Forelimb muscle (tissue), 1 donor: Measurements from ENCODE around the gene CALCA. TPM values are rescaled to one million over a fixed set of nuclear protein-coding genes. Genes with fewer than 3 reads are reported as not detected.

Experiments
- DNase-seq: peaks from one replicate; pipeline ENCODE4 v3.0.0-alpha.2; 2013; ENCODE audit warnings: low read depth
- polyA plus RNA-seq: library from polyadenylated mRNA; unstranded; fragments of 120-200 nt; gene quantifications from one replicate; pipeline ENCODE4 v1.2.1, GENCODE V29; 2013; ENCODE audit not compliant: insufficient read length

CALCA gene
- polyA plus RNA-seq, 1 donor = not detected

DNA sequence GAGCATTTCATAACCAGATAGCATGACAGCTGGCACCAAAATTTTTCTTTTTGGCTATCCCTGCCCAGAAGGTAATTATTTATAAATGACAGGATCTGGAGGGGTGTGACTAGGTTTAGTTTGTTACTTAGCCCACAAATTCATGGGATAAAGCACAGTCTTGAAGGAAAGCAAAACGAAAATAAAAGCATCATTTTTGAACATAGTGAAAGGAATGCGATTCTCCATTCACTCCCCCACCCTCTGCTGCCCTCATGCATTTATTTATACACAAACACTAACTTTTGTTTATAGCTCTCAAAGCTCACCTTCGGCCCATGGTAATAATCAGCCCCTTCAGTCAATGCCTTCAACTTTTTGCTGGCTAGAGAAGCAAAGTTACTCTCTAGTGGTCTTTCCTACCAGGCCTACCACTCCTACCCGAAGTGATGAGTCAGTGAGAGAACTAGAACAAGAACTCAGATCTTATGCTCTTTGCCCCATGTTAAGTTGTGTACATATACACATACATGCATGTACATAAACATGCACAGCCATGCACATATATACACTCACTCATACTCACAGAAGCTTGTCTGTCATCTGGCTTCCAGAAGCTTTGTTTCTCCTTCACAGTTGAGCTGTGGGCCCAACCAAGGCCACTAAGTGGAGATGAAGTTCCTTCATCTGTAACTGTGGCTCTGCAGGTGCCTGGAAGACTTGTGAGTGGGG lies 22.6 kb downstream of the CALCA start:
- no peak for DNase-seq

DNA sequence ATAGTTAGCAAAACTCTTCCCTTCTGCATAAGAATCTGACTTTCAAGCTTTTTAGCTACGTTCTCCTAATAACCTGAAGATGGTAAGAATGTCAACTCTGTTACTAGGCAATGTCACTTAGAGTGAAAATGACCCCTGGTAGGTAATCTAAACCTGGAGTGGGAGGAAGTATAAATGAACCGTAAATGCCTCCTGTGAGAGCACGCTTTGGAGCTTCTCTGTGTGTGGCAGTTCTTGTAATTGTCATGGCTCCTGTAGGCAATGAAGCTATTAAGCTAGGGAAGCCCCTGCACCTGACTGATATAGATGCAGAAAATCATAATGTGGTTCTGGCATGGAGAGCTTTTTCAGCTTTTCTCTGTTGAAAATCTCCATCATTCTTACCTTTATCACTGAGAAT lies 29.4 kb downstream of the CALCA start:
- no peak for DNase-seq

DNA sequence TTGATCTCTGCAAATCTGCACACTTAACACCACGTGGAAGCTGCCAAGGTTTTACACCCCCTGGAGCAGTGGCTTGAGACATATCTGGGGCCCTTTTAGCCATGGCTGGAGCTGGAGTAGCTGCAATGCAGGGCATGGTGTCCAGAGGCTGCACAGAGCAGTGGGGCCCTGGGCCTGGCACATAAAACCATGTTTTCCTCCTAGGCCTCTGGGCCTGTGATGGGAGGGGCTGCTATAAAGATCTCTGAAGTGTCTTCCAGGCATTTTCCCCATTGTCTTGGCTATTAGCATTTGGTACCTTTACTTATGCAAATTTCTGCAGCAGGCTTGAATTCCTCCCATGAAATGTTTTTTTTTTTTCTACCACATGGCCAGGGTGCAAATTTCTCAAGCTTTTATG lies 33.2 kb downstream of the CALCA start:
- no peak for DNase-seq

DNA sequence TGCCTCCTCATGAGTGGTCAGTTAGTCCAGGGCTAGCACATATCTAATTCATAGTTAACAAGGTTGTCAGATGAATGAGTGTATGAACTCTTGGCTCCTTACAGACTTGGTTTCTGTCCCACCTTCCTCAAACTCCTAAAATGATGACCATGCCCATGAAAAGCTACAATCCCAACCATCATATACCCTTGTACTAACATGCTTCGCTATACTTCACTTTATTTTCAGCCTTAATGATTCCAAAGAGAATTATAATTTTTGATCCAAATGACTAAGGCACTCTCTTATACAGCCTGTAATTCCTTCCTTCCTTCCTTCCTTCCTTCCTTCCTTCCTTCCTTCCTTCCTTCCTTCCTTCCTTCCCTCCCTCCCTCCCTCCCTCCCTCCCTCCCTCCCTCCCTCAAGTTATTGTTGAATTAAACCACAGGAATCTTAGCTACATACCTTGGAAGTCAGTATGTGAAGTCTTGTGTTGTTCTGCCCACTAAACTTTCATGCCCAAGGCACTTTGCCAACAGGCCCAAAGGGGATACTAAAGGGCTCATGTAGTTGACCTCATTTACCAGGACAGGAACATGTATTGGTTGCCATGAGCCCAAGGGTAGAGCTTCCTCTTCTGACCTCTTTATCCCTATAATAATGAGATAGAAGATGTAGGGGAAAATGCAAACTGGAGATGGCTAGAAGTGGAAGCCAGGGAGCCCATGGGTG lies 37.4 kb downstream of the CALCA start:
- DNase-seq = no peak

DNA sequence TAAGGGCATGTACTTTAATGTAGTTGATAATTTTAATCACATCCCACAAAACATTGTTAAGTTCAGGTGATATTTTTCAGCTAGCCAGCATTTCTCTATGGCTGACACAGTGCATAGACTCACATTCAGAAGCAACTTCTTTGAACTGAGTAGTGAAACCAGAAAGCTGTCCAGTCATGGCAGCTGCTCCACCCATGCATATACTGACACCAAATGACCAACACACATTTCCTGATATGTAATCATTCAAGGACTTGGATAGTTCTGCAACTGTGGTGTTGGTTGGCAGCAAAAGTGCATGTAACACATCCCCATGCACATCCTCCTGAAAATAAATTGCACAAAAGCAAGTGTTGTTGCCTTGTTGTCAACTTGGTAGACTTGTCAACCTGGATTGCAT lies 39.7 kb downstream of the CALCA start:
- no peak for DNase-seq

DNA sequence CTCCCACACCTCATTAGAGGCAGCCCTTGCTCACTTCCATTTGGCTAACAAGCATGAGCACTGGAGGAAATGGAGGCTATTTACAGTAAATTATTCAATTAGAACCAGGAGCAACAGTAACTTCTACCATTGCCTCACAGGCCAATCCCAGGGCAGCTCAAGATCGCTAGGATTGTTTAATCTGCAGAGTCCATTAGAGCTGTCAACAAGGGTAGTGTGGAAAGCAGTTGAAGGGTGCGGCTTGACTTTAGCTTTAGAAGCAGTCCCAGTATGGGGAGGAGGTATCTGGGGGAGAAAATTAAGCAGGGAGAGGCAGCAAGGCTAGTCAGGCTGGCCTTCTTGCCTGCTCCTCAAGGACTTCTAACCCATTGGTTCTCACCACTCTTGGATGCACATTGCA lies 41.8 kb downstream of the CALCA start:
- no peak for DNase-seq

DNA sequence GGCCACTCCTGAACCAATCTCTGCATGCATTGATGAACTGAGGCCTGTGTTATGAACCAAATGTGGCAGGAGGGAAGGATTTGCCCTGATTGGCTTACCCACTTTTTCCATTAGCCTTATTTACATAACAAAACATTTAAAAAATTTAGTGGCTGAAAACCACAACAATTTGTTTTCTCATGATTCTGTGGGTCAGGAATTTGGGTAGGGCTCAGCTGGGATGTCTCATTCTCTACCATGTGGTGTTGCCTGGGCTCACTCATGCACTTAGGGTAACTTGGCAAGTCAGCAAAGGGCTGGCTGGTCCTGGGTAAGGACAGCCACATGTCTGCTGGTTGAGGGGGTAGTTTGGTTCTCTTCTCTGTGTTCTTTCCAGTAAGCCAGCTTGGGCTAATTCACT lies 45.0 kb downstream of the CALCA start:
- DNase-seq = no peak

DNA sequence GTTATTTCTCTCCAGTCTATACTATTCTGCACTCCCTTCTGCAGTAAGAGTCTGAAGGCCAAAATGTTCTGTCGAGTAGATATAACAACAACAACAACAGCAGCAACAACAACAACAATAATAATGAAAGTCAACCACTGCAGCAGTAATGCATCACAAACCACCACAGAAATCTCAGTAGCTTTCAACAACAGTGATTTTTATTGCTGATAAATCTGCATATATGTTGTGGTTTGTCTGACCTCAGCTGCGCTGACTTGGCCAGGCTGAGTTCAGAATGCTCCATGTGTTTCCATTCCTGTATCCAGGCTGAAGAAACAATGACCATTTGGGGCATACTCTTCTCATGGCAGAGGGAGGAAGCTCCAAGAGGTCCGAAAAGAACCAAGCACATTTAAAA lies 47.8 kb downstream of the CALCA start:
- no peak for DNase-seq

Other genes starting within 250 kb of the CALCA start
- 16.0 TPM for gene CYP2R1, start 80.1 kb downstream of the CALCA start, polyA plus RNA-seq
- 0.68 TPM for gene CALCB, start 101.2 kb upstream of the CALCA start, polyA plus RNA-seq
- gene INSC, start 142.6 kb upstream of the CALCA start, polyA plus RNA-seq = 1.3 TPM